Trophoblast cell (in vitro differentiated cells and primary cell): ENCODE results near the gene B9D2.

Experiments used
- DNase-seq, 2 donors: peaks; one replicate each; pipeline ENCODE4 v3.0.0-alpha.2; 2016
- H2AFZ ChIP-seq: 2 replicates; pipeline ENCODE4 v1.6.1; 2013; ENCODE audit warnings: low read length, moderate library complexity, mild to moderate bottlenecking; ENCODE audit not compliant: insufficient read depth, poor library complexity
- H2AK5ac ChIP-seq: 2 replicates; pipeline ENCODE4 v1.6.1; 2013; ENCODE audit warnings: mild to moderate bottlenecking, low read length
- H2BK120ac ChIP-seq: 2 replicates; pipeline ENCODE4 v1.6.1; 2013; ENCODE audit warnings: low read length, mild to moderate bottlenecking, moderate library complexity; ENCODE audit not compliant: insufficient read depth, poor library complexity
- H2BK12ac ChIP-seq: 2 replicates; pipeline ENCODE4 v1.6.1; 2013; ENCODE audit warnings: mild to moderate bottlenecking, low read length, moderate library complexity
- H2BK5ac ChIP-seq: 2 replicates; pipeline ENCODE4 v1.6.1; 2013; ENCODE audit warnings: low read length, low read depth, moderate library complexity, mild to moderate bottlenecking; ENCODE audit not compliant: poor library complexity
- H3K14ac ChIP-seq: 2 replicates; pipeline ENCODE4 v1.6.1; 2013; ENCODE audit warnings: mild to moderate bottlenecking, low read length
- H3K18ac ChIP-seq: 2 replicates; pipeline ENCODE4 v1.6.1; 2013; ENCODE audit warnings: mild to moderate bottlenecking, low read length
- H3K23ac ChIP-seq: 2 replicates; pipeline ENCODE4 v1.6.1; 2013; ENCODE audit warnings: low read length
- H3K27ac ChIP-seq: 2 replicates; pipeline ENCODE4 v1.5.1; 2013; ENCODE audit warnings: low read depth, mild to moderate bottlenecking, inconsistent platforms, low read length, moderate library complexity
- H3K27me3 ChIP-seq: 2 replicates; pipeline ENCODE4 v1.6.1; 2013; ENCODE audit warnings: inconsistent platforms, mild to moderate bottlenecking, low read length, moderate library complexity; ENCODE audit not compliant: insufficient read depth
- H3K36me3 ChIP-seq, 2 experiments: 1 replicate in 1 of 2; 2 replicates in 1 of 2; pipeline ENCODE4 v1.6.1; 2013; ENCODE audit warnings: low read length in 2 of 2, mild to moderate bottlenecking in 2 of 2, moderate library complexity in 1 of 2; ENCODE audit not compliant: insufficient read depth in 2 of 2, control insufficient read depth in 1 of 2
- H3K4ac ChIP-seq: 2 replicates; pipeline ENCODE4 v1.6.1; 2013; ENCODE audit warnings: low read depth, mild to moderate bottlenecking, low read length, moderate library complexity
- H3K4me1 ChIP-seq, 2 experiments: 1 replicate in 1 of 2; 2 replicates in 1 of 2; pipeline ENCODE4 v1.6.1; 2013; ENCODE audit warnings: low read length in 2 of 2, mild to moderate bottlenecking in 2 of 2, moderate library complexity in 1 of 2; ENCODE audit not compliant: insufficient read depth in 2 of 2, control insufficient read depth in 1 of 2
- H3K4me2 ChIP-seq: 2 replicates; pipeline ENCODE4 v1.6.1; 2013; ENCODE audit warnings: inconsistent platforms, mild to moderate bottlenecking, low read length, moderate library complexity
- H3K4me3 ChIP-seq: 2 replicates; pipeline ENCODE4 v1.5.1; 2013; ENCODE audit warnings: mild to moderate bottlenecking, low read depth, low read length, inconsistent platforms
- H3K79me1 ChIP-seq: one replicate; pipeline ENCODE4 v1.6.1; 2013; ENCODE audit warnings: low read length
- H3K79me2 ChIP-seq: 2 replicates; pipeline ENCODE4 v1.6.1; 2013; ENCODE audit warnings: low read length, mild to moderate bottlenecking; ENCODE audit not compliant: control insufficient read depth, insufficient read depth, poor library complexity
- H3K9ac ChIP-seq: 2 replicates; pipeline ENCODE4 v1.6.1; 2013; ENCODE audit warnings: mild to moderate bottlenecking, low read length
- H3K9me3 ChIP-seq: 2 replicates; pipeline ENCODE4 v1.6.1; 2013; ENCODE audit warnings: low read depth, mild to moderate bottlenecking, control low read depth, inconsistent platforms, low read length; ENCODE audit not compliant: insufficient read depth
- H4K12ac ChIP-seq: 2 replicates; pipeline ENCODE4 v1.6.1; 2013; ENCODE audit warnings: low read depth, mild to moderate bottlenecking, low read length, moderate library complexity
- H4K8ac ChIP-seq: 2 replicates; pipeline ENCODE4 v1.6.1; 2013; ENCODE audit warnings: low read depth, mild to moderate bottlenecking, low read length, moderate library complexity
- H4K91ac ChIP-seq: one replicate; pipeline ENCODE4 v1.6.1; 2013; ENCODE audit warnings: low read depth, mild to moderate bottlenecking, low read length, moderate library complexity
- WGBS: extraction: QIAGEN DNeasy Blood & Tissue Kit; methylation state at CpG from one replicate; pipeline ENCODE4 v1.1.7; 2013; ENCODE audit warnings: missing lambda C conversion rate; ENCODE audit not compliant: insufficient read length, insufficient coverage; ENCODE audit errors: extremely low coverage; 5-methylcytosine and 5-hydroxymethylcytosine counted together

B9D2 gene

DNA sequence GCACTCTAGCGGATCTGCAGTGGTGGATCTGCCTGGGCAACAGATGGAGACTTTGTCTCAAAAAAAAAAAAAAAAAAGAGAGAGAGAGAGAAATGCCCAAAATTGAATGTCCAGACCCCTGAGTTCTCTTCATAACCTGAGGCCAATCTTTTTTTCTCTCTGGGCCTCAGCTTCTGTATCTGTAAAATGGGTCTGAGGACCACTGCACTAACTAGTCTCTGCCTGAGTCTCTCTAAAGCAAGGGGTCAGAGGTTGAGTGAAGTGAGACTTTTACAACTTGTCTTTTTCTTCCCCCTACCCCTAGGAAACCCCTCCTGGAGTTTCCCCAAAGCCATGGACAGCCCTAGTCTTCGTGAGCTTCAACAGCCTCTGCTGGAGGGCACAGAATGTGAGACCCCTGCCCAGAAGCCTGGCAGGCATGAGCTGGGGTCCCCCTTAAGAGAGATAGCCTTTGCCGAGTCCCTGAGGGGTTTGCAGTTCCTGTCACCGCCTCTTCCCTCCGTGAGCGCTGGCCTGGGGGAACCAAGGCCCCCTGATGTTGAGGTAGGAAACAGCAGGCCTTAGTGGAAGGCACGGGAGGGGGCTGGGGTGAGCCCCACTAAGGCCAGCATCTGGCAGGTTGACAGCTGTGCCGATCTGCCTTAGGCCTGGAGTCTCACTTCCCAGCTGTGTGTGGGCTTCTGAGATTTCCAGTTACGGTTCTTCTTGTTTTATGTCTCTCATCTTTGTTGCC is 14.2 kb upstream of the B9D2 start:
- H3K4me3 ChIP-seq, result no peak overlapping the region
- H2AFZ ChIP-seq, result no peak overlapping the region
- H2AK5ac ChIP-seq, result no peak overlapping the region
- no peak for DNase-seq
- H4K8ac ChIP-seq, result no peak overlapping the region
- no peak overlapping the region for H4K12ac ChIP-seq
- no peak overlapping the region for H2BK120ac ChIP-seq
- H3K79me1 ChIP-seq, result peaks cover 3% of the 10 kb centered on the region
- no peaks in the 10 kb centered on the region for H3K27me3 ChIP-seq
- WGBS, result no CpG with 5 or more reads among the region's 9 CpGs
- no peak overlapping the region for H3K9ac ChIP-seq
- no peak overlapping the region for H4K91ac ChIP-seq
- peaks cover 3% of the 10 kb centered on the region for H3K9me3 ChIP-seq
- H3K18ac ChIP-seq, result no peak overlapping the region
- no peak overlapping the region for H3K4ac ChIP-seq
- no peak overlapping the region for H2BK12ac ChIP-seq
- no peak overlapping the region for H3K14ac ChIP-seq
- H3K36me3 ChIP-seq, result peaks cover 0 to 2% of the 10 kb centered on the region in 2 experiments
- H3K27ac ChIP-seq, result no peak overlapping the region
- no peaks in the 10 kb centered on the region for H3K4me1 ChIP-seq
- H3K79me2 ChIP-seq, result no peaks in the 10 kb centered on the region
- no peak overlapping the region for H2BK5ac ChIP-seq
- no peak overlapping the region for H3K4me2 ChIP-seq
- no peak overlapping the region for H3K23ac ChIP-seq

DNA sequence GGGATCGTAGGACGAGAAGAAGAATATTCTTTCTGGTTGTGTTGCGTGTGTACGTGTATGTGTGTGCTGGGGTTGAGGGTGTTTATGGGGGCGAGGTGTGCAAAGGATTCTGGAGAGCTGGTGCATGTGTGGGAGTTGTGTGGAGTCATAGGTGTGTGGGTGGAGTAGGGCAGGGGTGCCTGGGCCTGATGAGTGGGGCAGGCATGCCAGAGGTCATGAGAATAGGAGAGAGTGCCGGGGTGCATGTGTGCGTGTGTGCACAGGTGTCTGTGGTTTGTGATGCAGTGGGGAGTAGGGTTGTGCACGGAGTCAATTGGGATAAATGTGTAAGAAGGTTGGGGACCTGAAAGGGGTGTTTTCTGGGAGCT is 13.0 kb upstream of the B9D2 start:
- DNase-seq, result no peak
- peak overlapping the region; percentile 86 for H3K4me2 ChIP-seq
- peak overlapping the region; percentile 69 for H3K4me3 ChIP-seq
- H3K18ac ChIP-seq, result no peak overlapping the region
- H4K12ac ChIP-seq, result no peak overlapping the region
- no peak overlapping the region for H2BK120ac ChIP-seq
- no peak overlapping the region for H3K14ac ChIP-seq
- no peak overlapping the region for H3K27ac ChIP-seq
- peaks cover 3% of the 10 kb centered on the region for H3K9me3 ChIP-seq
- no peaks in the 10 kb centered on the region for H3K79me2 ChIP-seq
- no peak overlapping the region for H3K4ac ChIP-seq
- H3K4me1 ChIP-seq, result no peaks in the 10 kb centered on the region
- peak overlapping the region; percentile 79 for H2AFZ ChIP-seq
- H4K8ac ChIP-seq, result peak overlapping the region; percentile 75
- H3K9ac ChIP-seq, result no peak overlapping the region
- peaks cover 3% of the 10 kb centered on the region for H3K79me1 ChIP-seq
- H2AK5ac ChIP-seq, result no peak overlapping the region
- H4K91ac ChIP-seq, result no peak overlapping the region
- no CpG with 5 or more reads among the region's 8 CpGs for WGBS
- H3K27me3 ChIP-seq, result no peaks in the 10 kb centered on the region
- H2BK12ac ChIP-seq, result no peak overlapping the region
- peaks cover 0 to 2% of the 10 kb centered on the region in 2 experiments for H3K36me3 ChIP-seq
- no peak overlapping the region for H3K23ac ChIP-seq
- no peak overlapping the region for H2BK5ac ChIP-seq

DNA sequence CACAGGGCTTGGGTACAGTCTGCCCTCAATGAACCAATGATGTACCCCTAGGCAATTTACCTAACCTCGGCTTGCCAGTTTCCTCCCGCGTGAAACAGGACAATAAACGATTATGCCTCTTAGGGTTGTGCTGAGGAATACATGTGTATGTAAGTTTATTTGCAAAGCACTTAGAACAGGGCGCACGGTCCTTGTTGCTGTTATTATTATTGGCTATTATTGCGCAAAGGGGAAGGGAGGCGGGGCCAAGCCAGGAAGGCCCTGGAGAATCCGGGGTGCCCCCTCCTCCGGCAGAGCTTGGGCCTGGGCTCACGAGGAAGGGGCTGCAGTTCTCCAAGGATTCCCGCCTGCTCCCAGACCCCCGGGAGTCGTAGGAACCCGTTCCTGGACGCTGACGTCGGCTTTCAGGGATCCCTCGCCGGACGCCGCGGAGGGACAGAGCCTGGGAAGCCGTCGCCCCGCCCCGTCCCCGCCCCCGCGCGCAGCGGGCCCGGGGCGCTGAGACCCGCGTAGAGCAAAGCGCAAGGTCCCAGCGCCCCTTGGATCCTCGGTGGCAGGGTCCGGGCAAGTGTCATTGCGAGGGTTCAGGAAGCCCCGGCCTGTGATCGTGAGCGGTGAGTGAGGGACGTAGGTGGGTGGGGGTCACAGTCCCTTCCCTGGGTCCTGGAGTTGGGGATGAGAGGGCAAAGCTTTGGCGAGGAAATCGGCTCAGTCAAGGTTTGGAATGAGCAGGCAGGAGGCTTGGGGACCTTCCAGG is 12.5 kb upstream of the B9D2 start, which contains the start of gene TMEM91:
Gene TMEM91 (plus strand): TSS at position 293 of the 757 bp plus-strand sequence. CDS start 1,777 bp downstream, outside the sequence.
- Histone ChIP-seq H3K9ac (peak within 1 kb of the TSS; percentile 62), H3K4ac (no peak within 1 kb of the TSS), H2AK5ac (no peak within 1 kb of the TSS), H2AFZ (peak within 1 kb of the TSS; percentile 79), H3K4me1 (no peaks in the 10 kb centered on the region), H3K27ac (no peak within 1 kb of the TSS), H2BK5ac (no peak within 1 kb of the TSS), H4K8ac (peak within 1 kb of the TSS; percentile 75), H3K18ac (peak within 1 kb of the TSS; percentile 72), H3K9me3 (peaks cover 3% of the 10 kb centered on the region), H4K12ac (peak within 1 kb of the TSS; percentile 34), H3K14ac (peak within 1 kb of the TSS; percentile 45), H2BK120ac (peak within 1 kb of the TSS; percentile 34), H3K79me2 (no peaks in the 10 kb centered on the region), H4K91ac (peak within 1 kb of the TSS; percentile 25), H3K23ac (no peak within 1 kb of the TSS), H3K79me1 (peaks cover 3% of the 10 kb centered on the region), H3K4me3 (peak within 1 kb of the TSS; percentile 69), H2BK12ac (no peak within 1 kb of the TSS), H3K27me3 (no peaks in the 10 kb centered on the region), H3K4me2 (peak within 1 kb of the TSS; percentile 86), H3K36me3 (peaks cover 0 to 2% of the 10 kb centered on the region in 2 experiments)
- peak in 1 of 2 donors; percentile 60 for DNase-seq
- WGBS, result no CpG with 5 or more reads among the region's 47 CpGs

DNA sequence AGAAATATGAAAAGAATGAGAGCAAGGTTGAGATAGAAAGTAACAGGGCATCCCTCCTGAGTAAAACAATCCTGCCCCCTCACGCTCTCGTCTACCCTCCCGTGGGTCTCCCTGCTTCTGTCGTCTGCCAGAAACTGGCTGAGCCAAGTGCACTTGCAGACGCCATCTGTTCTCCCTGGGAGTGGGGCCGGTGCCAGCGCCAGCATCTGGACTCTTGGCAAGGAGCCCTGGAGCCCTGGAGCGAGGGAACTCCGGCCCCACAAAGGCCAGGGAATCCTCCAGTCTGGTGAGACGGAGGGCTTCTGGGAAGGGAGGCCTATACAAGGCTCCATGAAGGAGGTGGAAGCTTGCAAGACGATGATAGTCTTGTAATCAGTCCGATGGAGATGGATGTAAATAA is 10.0 kb upstream of the B9D2 start:
- Histone ChIP-seq H3K4ac (no peak overlapping the region), H3K27ac (no peak overlapping the region), H4K8ac (no peak overlapping the region), H3K9me3 (peaks cover 3% of the 10 kb centered on the region), H3K36me3 (peaks cover 0 to 2% of the 10 kb centered on the region in 2 experiments), H2BK120ac (no peak overlapping the region), H4K91ac (no peak overlapping the region), H3K79me2 (no peaks in the 10 kb centered on the region), H3K79me1 (peaks cover 3% of the 10 kb centered on the region), H3K4me1 (no peaks in the 10 kb centered on the region), H3K4me2 (no peak overlapping the region), H2BK5ac (no peak overlapping the region), H3K14ac (no peak overlapping the region), H3K9ac (no peak overlapping the region), H3K27me3 (no peaks in the 10 kb centered on the region), H3K23ac (no peak overlapping the region), H3K18ac (no peak overlapping the region), H2AK5ac (no peak overlapping the region), H2AFZ (no peak overlapping the region), H2BK12ac (no peak overlapping the region), H3K4me3 (no peak overlapping the region), H4K12ac (no peak overlapping the region)
- no CpG with 5 or more reads among the region's 12 CpGs for WGBS
- peak; percentile 60 to 72 for DNase-seq
